ENCODE results near the gene RALGPS2.

- TF ChIP-seq EZH2 (IDR thresholded peaks at IDR 0.05): no peak
- TF ChIP-seq POLR2AphosphoS5 (IDR thresholded peaks at IDR 0.05; ENCODE audit: borderline replicate concordance, low read depth, low read length): no peak
Measured at GRCh38 chr1:178934546-178934945, 209.5 kb downstream of the RALGPS2 start.

All from SK-N-MC (cell line).